ENCODE results near the gene PMVK. TPM values are rescaled to one million over a fixed set of nuclear protein-coding genes. Genes with fewer than 3 reads are reported as not detected.

PMVK gene
- total RNA-seq, 1 donor from 2014 or later = 42.5 TPM

DNA sequence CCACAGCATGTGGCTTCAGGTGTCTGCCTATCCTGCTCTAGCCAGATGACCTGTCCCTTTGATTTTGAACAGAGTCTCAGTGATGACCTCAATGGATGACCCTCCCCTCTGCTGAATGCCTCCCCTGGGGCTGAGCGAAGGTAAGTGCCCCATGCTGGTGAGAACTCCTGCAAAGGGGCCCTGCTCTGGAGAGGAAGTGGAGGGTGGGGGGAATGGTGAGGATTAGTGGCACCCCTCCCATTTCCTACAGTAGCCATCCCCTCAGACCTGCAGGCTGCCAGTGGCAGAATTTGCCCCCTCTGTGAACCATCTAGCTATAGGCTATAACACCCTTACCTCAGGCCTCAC, 3.7 kb upstream of the PMVK start:
- Mint-ChIP-seq H3K27me3 (ENCODE audit: insufficient read depth) (no peaks in the 10 kb centered on the region), H3K9me3 (no peaks in the 10 kb centered on the region), H3K27ac (peak overlapping the region; percentile 93), H3K4me1 (ENCODE audit: low read depth) (peaks cover 84% of the 10 kb centered on the region), H3K4me3 (peak overlapping the region; percentile 70), H3K36me3 (ENCODE audit: low read depth) (peaks cover 6% of the 10 kb centered on the region)
- intact Hi-C loops (cut with micrococcal nuclease) = no loop called here
- no peak for DNase-seq (ENCODE audit: low spot score)

- intact Hi-C loops (cut with micrococcal nuclease) = loop anchor here (5.0 kb wide), 1 partner anchor 462 kb away; no protein-coding TSS in a partner anchor
- H3K27me3 Mint-ChIP-seq (ENCODE audit: insufficient read depth) = no peaks in the 10 kb centered on the region
- peaks cover 8% of the 10 kb centered on the region for H3K36me3 Mint-ChIP-seq (ENCODE audit: low read depth)
- H3K9me3 Mint-ChIP-seq = no peaks in the 10 kb centered on the region
- H3K4me3 Mint-ChIP-seq = peak overlapping the region; percentile 93
- peaks cover 75% of the 10 kb centered on the region for H3K4me1 Mint-ChIP-seq (ENCODE audit: low read depth)
- DNase-seq (ENCODE audit: low spot score) = no peak
- H3K27ac Mint-ChIP-seq = peak overlapping the region; percentile 76
These were observed 2.3 kb upstream of the PMVK start for GRCh38 chr1:154938604-154939399.

- H3K4me1 Mint-ChIP-seq (ENCODE audit: low read depth) = peaks cover 67% of the 10 kb centered on the region
- peak overlapping the region; percentile 93 for H3K4me3 Mint-ChIP-seq
- no peaks in the 10 kb centered on the region for H3K27me3 Mint-ChIP-seq (ENCODE audit: insufficient read depth)
- no peak for DNase-seq (ENCODE audit: low spot score)
- intact Hi-C loops (cut with micrococcal nuclease) = loop anchor here (1.0 to 5.0 kb wide), 12 partner anchors 17 to 756 kb away; partner anchors contain the start of genes ADAR, CKS1B, DPM3 and PYGO2
- H3K27ac Mint-ChIP-seq = peak overlapping the region; percentile 95
- no peaks in the 10 kb centered on the region for H3K9me3 Mint-ChIP-seq
- H3K36me3 Mint-ChIP-seq (ENCODE audit: low read depth) = peaks cover 8% of the 10 kb centered on the region
These were observed 1.5 kb upstream of the PMVK start for GRCh38 chr1:154937988-154938386.

- Mint-ChIP-seq H3K27ac (peak overlapping the region; percentile 95), H3K4me3 (peak overlapping the region; percentile 93), H3K9me3 (no peaks in the 10 kb centered on the region), H3K4me1 (ENCODE audit: low read depth) (peaks cover 60% of the 10 kb centered on the region), H3K36me3 (ENCODE audit: low read depth) (peaks cover 8% of the 10 kb centered on the region), H3K27me3 (ENCODE audit: insufficient read depth) (no peaks in the 10 kb centered on the region)
- intact Hi-C loops (cut with micrococcal nuclease) = loop anchor here (1.0 to 5.0 kb wide), 12 partner anchors 18 to 755 kb away; partner anchors contain the start of genes ADAR, CKS1B, DPM3 and PYGO2
- DNase-seq (ENCODE audit: low spot score) = peak; percentile 90
These were observed 817 bp upstream of the PMVK start for GRCh38 chr1:154937085-154937987.

GRCh38 chr1:154935749-154936554, 567 bp downstream of the PMVK start:
- Mint-ChIP-seq H3K4me3 (peak overlapping the region; percentile 93), H3K27me3 (ENCODE audit: insufficient read depth) (no peaks in the 10 kb centered on the region), H3K36me3 (ENCODE audit: low read depth) (peaks cover 12% of the 10 kb centered on the region), H3K27ac (peak overlapping the region; percentile 95), H3K9me3 (no peaks in the 10 kb centered on the region), H3K4me1 (ENCODE audit: low read depth) (peaks cover 46% of the 10 kb centered on the region)
- intact Hi-C loops (cut with micrococcal nuclease) = loop anchor here (1.0 to 5.0 kb wide), 3 partner anchors 47 to 459 kb away; partner anchors contain the start of gene FLAD1
- no peak for DNase-seq (ENCODE audit: low spot score)

- Mint-ChIP-seq H3K9me3 (no peaks in the 10 kb centered on the region), H3K36me3 (ENCODE audit: low read depth) (peaks cover 18% of the 10 kb centered on the region), H3K27me3 (ENCODE audit: insufficient read depth) (no peaks in the 10 kb centered on the region), H3K4me1 (ENCODE audit: low read depth) (peaks cover 35% of the 10 kb centered on the region), H3K27ac (no peak overlapping the region), H3K4me3 (peak overlapping the region; percentile 59)
- DNase-seq (ENCODE audit: low spot score) = no peak
- intact Hi-C loops (cut with micrococcal nuclease) = no loop called here
These were observed 2.1 kb downstream of the PMVK start for GRCh38 chr1:154934358-154934948.

DNA sequence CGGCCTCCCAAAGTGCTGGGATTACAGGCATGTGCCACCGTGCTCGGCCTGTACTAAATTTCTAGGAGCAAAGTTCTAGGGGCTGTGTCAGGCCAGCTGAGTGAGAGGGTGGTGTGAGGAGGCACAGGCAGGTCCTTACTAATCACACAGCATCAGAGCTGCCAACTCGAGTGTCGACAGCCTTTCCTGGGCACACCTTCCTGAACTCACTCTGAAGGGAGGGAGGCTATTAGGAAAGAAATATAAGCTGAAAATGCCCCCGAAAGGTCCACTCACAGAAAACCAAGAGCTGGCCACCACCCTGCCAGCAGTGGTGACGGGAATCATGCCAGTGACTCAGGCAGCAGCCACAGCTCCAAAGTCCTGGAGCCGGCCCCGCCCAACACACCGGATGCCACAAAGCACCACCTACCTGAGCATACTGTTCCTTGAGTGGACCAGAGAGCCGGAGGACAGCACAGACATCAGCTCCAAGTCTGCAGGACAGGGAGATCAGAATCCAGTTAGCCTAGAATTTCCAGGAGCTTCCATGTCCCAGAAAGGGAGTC, 4.5 kb downstream of the PMVK start:
- H3K27me3 Mint-ChIP-seq (ENCODE audit: insufficient read depth) = no peaks in the 10 kb centered on the region
- no peak overlapping the region for H3K27ac Mint-ChIP-seq
- H3K9me3 Mint-ChIP-seq = no peaks in the 10 kb centered on the region
- no peak for DNase-seq (ENCODE audit: low spot score)
- peaks cover 20% of the 10 kb centered on the region for H3K4me1 Mint-ChIP-seq (ENCODE audit: low read depth)
- no peak overlapping the region for H3K4me3 Mint-ChIP-seq
- intact Hi-C loops (cut with micrococcal nuclease) = no loop called here
- peaks cover 33% of the 10 kb centered on the region for H3K36me3 Mint-ChIP-seq (ENCODE audit: low read depth)

DNA sequence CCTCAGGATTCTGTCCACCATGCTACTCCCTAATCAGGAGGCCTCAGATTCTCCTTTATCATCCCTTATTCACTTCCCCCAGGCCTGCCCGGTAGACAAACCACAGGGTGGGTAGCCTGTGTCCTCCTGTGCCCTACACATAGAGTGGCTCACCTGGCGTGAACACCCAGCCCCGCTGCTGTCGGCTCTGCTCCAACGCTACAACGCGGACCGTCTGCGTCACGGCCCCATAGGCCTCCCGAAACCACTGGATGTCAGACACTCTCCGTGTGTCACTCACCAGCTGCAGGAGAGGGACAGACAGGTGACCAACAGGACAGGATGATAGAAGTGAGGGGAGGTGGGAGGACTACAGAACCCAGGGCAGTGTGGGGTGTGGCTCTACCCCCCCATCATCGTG, 10.3 kb downstream of the PMVK start:
- intact Hi-C loops (cut with micrococcal nuclease) = no loop called here
- Mint-ChIP-seq H3K27ac (peak overlapping the region; percentile 58), H3K4me1 (ENCODE audit: low read depth) (peaks cover 19% of the 10 kb centered on the region), H3K4me3 (no peak overlapping the region), H3K9me3 (no peaks in the 10 kb centered on the region), H3K36me3 (ENCODE audit: low read depth) (peaks cover 47% of the 10 kb centered on the region), H3K27me3 (ENCODE audit: insufficient read depth) (no peaks in the 10 kb centered on the region)
- no peak for DNase-seq (ENCODE audit: low spot score)

DNA sequence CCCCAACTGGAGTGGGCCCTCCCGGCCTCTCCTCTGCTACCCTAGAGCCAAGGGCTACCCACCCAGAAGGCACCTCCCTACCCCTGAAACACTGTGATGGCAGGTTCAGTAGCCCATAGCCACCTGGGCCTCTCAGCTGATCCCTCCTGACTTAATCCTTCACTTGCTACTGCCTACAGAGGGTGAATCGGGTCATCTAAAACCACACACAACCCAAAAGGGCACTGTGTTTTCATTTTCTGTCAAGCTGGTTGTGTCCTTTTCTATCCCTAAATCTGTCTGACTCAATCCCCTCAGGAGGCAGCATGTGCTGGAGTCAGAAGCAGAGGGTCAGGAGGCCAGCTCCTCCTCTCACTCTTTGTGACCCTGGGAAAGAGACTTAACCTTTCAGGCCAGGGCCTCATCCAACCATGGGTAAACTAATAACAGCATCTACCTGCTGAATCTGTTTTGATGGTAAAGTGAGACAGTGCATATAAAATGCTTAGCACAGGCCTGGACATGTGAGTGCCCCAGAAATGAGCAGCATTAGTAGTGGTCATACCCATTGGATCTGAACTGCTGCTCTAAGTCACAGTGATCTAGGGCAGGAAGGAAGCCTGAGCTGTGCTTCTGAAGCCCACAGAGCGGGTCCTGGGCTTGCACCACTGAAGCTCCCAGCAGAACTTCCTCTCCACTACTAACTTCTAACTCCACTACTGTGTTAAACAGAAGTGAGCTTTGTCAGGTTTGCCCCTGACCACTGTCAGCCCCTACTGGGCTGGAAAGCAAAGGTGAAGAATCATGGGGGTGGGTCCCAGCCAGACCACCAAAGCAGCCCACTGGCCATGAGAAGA, 11.0 kb downstream of the PMVK start:
- H3K4me1 Mint-ChIP-seq (ENCODE audit: low read depth) = peaks cover 19% of the 10 kb centered on the region
- no peaks in the 10 kb centered on the region for H3K9me3 Mint-ChIP-seq
- H3K36me3 Mint-ChIP-seq (ENCODE audit: low read depth) = peaks cover 45% of the 10 kb centered on the region
- H3K27ac Mint-ChIP-seq = peak overlapping the region; percentile 76
- H3K27me3 Mint-ChIP-seq (ENCODE audit: insufficient read depth) = no peaks in the 10 kb centered on the region
- intact Hi-C loops (cut with micrococcal nuclease) = no loop called here
- no peak overlapping the region for H3K4me3 Mint-ChIP-seq
- DNase-seq (ENCODE audit: low spot score) = no peak

GRCh38 chr1:154923695-154924094, 12.8 kb downstream of the PMVK start:
- intact Hi-C loops (cut with micrococcal nuclease) = no loop called here
- peaks cover 33% of the 10 kb centered on the region for H3K36me3 Mint-ChIP-seq (ENCODE audit: low read depth)
- peaks cover 19% of the 10 kb centered on the region for H3K4me1 Mint-ChIP-seq (ENCODE audit: low read depth)
- no peaks in the 10 kb centered on the region for H3K27me3 Mint-ChIP-seq (ENCODE audit: insufficient read depth)
- no peak for DNase-seq (ENCODE audit: low spot score)
- no peaks in the 10 kb centered on the region for H3K9me3 Mint-ChIP-seq
- no peak overlapping the region for H3K4me3 Mint-ChIP-seq
- H3K27ac Mint-ChIP-seq = no peak overlapping the region

DNA sequence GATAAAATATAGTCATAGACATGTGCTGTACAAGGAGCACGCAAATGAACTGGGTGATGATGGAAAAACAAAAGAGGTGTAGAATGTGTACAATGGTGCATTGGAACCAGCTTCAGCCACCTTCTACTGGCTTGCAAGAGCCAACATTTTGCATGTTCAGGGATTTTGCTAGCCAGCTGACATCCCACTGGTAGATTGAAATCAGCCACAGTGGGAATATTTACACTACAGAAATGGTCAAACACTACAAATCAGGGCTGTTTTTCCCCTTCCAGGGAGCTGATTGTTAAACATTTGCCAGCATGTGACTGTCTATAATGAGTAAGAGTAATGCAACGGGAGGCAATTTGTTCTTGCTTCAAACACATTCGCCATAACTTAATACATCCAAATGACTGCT, 23.2 kb downstream of the PMVK start:
- no peak for DNase-seq (ENCODE audit: low spot score)
- H3K36me3 Mint-ChIP-seq (ENCODE audit: low read depth) = peaks cover 6% of the 10 kb centered on the region
- intact Hi-C loops (cut with micrococcal nuclease) = no loop called here
- no peaks in the 10 kb centered on the region for H3K4me1 Mint-ChIP-seq (ENCODE audit: low read depth)
- H3K9me3 Mint-ChIP-seq = peaks cover 6% of the 10 kb centered on the region
- no peak overlapping the region for H3K4me3 Mint-ChIP-seq
- H3K27ac Mint-ChIP-seq = no peak overlapping the region
- no peaks in the 10 kb centered on the region for H3K27me3 Mint-ChIP-seq (ENCODE audit: insufficient read depth)

Data from activated T-helper 1 cell treated with anti-CD3 and anti-CD28 coated beads, Interleukin-12 subunit alpha, Interleukin-12 subunit beta, Interleukin-2, Interleukin-4 antibody, amounts not matched to agents 30 ng/mL and 10 ng/mL and 1 ng/mL, durations not matched to agents 14 hours and 24 hours and 36 hours (primary cell).